Spleen (tissue), 7 donors: ENCODE results near the gene GNL3.

Source experiments
- CTCF ChIP-seq, 11 experiments: fragments of 200-600 bp in 7 of 11; fragments of 450-650 bp in 4 of 11; sonication (generic) in 4 of 11; IDR thresholded peaks in 8 of 11; conservative IDR thresholded peaks in 3 of 11; 1 replicate in 7 of 11; 2 replicates in 4 of 11; pipeline versions ENCODE4 v1.4.0 to v1.8.0; 2016 to 2021; ENCODE audit warnings: antibody characterized with exemption in 11 of 11, inconsistent platforms in 4 of 11, mild to moderate bottlenecking in 1 of 11
- POLR2A ChIP-seq, 3 donors: fragments of 450-650 bp; IDR thresholded peaks; one replicate each; pipeline ENCODE4 v1.5.1; 2017; ENCODE audit warnings: antibody characterized with exemption in 3 of 3, mild to moderate bottlenecking in 1 of 3
- POLR2AphosphoS5 ChIP-seq, 3 donors: sonication (generic); formaldehyde crosslinking; IDR thresholded peaks; one replicate each; pipeline ENCODE4 v1.5.1; 2017; ENCODE audit warnings: antibody characterized with exemption in 3 of 3
- donor health status: DM: no; HTN: no; CAD: no; lungs with moderate emphysema.
- donor health status: DM: no; HTN: no; CAD: no.
- donor health status: DM: no; HTN: no; CAD: no.

GRCh38 chr3:52655895-52656294 is 29.9 kb upstream of the GNL3 start:
- TF ChIP-seq POLR2A (IDR thresholded peaks at IDR 0.05) (no peak), CTCF (IDR thresholded peaks at IDR 0.05 in 8 of 11, conservative IDR thresholded peaks at IDR 0.05 in 3 of 11) (no peak), POLR2AphosphoS5 (IDR thresholded peaks at IDR 0.05) (no peak)
